GM18858 (cell line): Measurements from ENCODE around the gene RPS15.

Experiments used
- ATAC-seq: cut with Tn5 transposase; IDR thresholded peaks from one replicate; pipeline ENCODE4 v1.9.1; 2021; ENCODE audit not compliant: unreplicated experiment

RPS15 gene

DNA sequence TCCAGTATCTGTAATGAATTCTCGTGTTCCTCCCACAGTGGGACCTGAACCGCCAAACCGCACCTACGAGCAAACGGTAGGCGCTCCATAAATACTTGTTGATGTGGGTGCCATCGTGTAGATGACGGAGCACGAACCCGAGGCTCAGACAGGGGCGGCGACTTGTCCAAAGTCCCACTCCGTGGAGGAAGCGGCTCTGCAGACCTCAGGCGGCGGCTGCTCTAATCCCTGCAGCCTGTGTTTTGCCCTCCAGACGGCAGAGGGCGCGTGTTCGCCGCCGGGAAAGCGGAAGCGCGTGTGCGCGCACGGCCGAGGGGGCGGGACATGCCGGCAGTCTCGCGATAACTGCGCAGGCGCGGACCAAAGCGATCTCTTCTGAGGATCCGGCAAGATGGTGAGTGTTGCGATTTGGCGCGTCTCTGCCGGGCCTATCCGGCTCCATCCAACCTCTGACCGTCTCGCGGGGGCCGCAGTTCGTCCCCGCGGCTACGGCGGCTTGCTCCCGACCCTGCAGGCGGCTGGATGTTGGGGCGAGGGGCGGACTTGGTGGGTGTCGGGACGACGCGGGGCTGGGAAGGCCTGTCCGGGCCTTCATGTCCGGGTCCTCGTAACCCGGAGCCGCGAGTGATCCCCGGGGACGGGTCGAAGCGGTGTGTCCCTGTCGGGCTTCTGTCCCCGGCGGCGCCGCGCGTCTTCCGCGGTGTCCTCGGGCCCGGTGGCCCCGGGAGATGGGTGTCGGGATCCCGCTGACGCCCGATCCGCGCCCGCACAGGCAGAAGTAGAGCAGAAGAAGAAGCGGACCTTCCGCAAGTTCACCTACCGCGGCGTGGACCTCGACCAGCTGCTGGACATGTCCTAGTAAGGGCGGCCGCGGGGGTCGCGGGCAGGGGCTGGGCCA is at the start of gene RPS15:
TSS of gene RPS15 (plus strand) at position 362 of the 898 bp plus-strand sequence. CDS start at position 392, 30 bp downstream.
- ATAC-seq = peak; percentile 69

- no peak for ATAC-seq
Measured at GRCh38 chr19:1388637-1389026, 49.6 kb upstream of the RPS15 start.

DNA sequence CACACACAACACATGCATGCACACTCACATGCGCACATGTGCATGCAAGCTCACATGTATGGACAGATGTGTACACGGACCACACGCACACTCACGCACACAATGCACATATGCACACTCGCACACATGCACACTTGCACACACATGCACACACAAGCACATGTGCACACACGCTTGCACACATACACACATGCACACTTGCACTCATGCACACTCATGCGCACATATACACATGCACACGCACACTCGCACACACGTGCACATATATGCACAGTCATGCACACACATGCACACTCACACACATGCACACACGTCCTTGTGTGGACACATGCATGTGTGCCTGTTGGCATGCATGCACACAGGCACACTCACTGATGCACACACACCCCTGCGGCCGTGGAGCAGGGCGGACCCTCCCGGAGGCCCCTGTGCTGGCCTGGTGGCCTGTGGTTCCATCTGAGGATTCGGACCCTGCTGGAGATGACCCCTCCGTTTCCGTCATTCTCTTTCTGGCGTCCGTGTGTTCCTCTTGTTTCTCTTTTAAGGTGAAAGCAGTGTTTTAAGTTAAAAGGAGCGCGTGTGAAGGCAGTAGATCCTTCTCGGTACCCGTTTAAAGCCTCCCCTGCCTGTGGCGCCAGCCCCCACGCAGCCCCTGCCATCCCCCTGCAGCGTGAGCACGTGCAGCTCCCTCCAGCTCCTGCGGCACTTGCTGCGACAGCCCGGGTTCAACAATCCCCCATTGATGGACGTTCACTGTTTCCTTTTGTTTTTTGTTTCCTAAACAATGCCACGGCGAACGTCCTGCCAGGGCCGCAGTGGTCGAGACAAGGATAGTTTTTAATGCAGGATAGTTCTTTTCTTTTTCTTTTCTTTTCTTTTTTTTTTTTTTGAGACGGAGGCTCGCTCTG is 48.9 kb upstream of the RPS15 start:
- no peak for ATAC-seq

DNA sequence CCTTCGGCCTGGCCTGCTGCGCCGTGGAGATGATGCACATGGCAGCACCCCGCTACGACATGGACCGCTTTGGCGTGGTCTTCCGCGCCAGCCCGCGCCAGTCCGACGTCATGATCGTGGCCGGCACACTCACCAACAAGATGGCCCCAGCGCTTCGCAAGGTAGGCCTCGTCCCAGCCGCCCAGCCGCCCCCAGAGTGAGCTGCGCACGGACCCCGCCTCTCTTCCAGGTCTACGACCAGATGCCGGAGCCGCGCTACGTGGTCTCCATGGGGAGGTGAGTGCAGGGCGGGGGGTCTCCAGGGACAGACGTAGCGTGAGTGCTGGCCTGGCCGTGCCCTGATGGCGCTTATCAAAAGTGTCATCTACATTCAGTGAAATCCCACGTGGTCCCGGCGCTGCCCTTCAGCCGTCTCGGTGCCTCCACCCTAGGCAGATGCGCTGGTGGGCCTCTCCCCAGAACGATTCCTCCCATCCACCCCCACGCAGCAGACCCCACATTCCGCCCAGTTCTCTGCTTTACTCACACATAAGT is 47.2 kb upstream of the RPS15 start:
- no peak for ATAC-seq

DNA sequence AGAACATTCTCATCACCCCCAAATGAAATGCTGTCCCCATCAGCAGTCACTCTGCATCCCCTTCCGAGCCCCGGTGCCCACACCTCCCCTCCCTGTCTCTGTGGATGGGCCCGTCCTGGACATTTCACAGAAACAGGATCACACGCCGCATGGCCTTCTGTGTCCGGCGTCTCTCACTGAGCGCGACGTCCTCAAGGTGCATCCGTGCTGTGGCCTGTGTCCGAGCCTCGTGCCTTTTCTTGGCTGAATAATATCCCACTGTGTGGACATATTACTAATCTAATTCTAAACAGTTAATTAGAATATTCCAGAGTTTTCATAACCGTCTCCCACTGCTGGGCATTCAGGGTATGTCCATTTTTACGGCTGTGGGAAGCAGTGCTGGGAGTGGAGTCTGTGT is 45.8 kb upstream of the RPS15 start:
- ATAC-seq = no peak

GRCh38 chr19:1392939-1393530 is 45.2 kb upstream of the RPS15 start:
- ATAC-seq = no peak

- ATAC-seq = no peak
Measured at GRCh38 chr19:1393841-1394240, 44.4 kb upstream of the RPS15 start.

- no peak for ATAC-seq
Measured at GRCh38 chr19:1394252-1395193, 43.7 kb upstream of the RPS15 start.

GRCh38 chr19:1395194-1396018 is 42.8 kb upstream of the RPS15 start:
- no peak for ATAC-seq

DNA sequence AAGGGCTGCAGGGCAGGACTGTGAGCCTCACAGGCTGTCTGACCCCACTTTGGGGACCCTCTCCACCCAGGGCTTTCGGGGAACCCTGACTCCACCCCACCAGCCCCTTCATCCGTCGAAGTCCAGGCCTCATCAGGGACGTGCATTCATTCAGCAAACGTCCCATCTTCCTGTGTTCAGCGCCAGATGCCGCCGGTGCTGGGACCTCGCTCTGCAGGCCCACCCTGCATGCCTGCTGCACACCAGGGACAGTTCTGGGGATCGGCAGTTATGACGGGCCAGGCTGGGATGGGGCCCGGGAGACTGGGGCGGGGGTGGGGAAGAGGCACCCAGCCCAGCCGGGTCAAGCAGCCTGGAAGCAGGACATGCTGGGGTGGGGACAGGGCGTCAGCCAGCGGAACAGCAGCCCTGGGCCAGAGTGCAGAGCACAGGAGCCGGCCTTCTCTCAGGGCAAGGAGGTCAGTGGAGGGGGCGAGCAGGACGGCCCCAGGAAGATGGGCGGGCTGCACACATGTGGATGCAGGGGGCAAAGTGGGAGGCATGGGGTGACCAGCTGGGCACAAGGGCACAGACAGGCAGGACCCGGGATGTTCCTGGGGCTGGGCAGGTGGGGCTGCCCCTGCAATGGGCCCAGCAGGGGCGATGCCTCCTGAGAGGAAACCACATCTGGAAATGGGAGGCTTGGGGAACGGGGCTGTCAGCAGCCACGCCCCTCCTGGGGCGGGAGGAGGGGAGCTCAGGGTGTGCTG is 42.0 kb upstream of the RPS15 start:
- ATAC-seq = no peak

DNA sequence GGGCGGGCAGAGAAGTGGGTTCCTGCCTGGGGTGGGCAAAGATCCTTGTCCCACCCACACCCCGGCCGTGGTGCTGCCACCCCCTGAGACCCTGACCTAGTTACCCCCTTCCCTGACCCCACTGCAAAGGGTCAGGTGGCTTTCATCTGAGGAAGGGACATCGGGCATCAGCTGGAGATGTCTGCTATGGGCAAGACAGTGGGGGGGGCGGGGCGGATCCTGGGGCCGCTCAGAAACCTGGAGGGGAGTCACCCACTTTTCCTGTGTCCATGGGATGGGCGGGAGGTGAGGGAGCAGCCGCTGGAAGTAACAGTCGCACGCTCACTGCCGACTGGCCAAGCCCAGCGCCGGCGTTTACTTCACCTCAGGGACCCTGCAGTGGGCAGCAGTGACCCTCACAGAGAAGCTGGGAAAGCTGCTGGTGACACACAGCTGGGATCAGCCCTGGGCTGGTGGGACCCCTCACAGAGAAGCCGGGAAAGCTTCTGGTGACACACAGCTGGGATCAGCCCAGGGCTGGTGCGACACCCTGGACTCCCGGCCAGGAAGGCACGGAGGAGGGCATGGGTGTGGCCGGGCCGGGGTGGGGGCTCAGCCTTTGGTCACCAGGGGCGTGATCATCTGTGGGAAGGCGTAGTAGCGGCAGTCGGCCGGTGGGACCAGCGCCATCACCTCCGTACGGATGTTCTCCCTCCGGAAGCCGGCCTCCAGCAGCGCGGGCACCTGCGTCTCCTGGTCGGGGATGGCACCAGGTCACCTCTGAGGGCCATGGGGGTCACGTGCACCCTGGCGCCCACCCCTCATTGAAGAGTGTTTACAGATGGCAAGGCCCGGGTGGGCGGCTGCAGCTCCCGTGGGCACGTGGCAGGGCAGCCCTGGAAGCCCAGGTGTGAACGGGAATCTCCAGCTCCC is 41.2 kb upstream of the RPS15 start:
- no peak for ATAC-seq

- no peak for ATAC-seq
Measured at GRCh38 chr19:1397838-1398237, 40.4 kb upstream of the RPS15 start.

DNA sequence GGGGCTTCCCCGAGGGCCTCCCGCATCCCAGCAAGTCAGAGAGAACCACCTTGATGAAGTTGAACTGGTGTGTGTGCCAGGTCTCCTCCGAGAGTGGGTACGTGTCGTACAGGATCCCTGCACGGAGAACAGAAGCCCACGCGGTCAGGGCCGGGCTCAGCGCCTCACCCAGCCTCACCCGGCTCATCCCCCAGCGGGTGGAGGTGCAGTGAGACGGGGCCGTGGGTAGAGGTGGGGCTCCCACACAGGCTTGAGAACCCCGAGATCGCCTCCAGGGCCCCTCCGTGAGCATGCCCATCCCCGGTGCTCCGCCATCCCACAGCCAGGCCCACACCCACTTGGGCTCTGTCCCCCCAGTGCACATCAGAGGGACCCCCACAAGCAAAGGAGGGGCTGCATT is 39.1 kb upstream of the RPS15 start:
- no peak for ATAC-seq

DNA sequence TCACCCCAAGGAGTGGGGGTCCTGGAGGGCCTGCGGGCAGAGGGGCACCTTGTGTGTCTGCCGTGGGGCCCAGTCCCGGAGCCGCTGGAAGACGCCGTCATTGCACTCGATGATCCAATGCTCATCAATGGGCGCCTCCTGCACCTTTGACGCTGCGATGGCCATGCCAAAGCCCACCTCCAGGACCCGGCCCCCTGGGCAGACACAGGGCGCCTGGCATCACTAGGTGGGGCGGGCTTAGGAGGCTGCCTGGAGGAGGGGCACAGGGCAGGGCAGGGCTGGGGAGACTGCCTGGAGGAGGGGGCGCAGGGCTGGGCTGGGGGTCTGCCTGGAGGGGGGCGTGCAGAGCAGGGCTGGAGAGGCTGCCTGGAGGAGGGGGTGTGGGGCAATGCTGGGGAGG is 38.5 kb upstream of the RPS15 start:
- ATAC-seq = no peak

- ATAC-seq = no peak
Measured at GRCh38 chr19:1400281-1401137, 37.7 kb upstream of the RPS15 start.

- no peak for ATAC-seq
Measured at GRCh38 chr19:1401138-1401888, 36.9 kb upstream of the RPS15 start, which contains the start of gene GAMT. GAMT (minus strand) TSS chr19:1401542; CDS start chr19:1401476, 66 bp downstream.
